ENCODE results near the gene PCDHGB4.
"Not testable (repeated sequence)": the region's sequence is repeated elsewhere in the genome, so short reads cannot be mapped to it uniquely, and the experiment has no call there.

The PCDHGB4 gene

DNA sequence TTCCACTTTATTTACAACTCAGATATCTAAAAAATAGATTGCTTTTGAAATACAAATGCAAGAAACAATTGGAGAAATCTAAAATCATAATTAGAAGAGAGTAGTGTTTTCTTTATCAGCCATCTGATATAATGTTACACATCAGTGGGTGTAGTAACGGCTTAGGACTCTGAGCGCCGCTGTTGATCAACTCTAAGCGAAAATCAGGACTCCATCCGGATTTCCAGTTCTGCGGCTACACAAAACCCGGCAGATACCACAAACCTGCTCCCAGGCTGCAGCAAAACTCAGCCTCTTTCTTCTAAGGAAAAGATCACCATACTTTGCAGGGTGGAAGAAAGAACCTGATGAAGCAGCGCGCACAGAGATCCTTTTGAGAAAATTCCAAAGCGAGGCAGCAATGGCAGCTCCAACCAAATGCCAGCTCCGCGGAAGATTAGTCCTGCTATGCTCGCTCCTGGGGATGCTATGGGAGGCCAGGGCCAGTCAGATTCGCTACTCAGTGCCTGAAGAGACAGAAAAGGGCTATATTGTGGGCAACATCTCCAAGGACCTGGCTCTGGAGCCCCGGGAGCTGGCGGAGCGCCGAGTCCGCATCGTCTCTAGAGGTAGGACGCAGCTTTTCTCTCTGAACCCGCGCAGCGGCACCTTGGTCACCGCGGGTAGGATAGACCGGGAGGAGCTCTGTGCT lies 15.2 kb downstream of the PCDHGB4 start, which contains the start of gene PCDHGA9:
PCDHGA9 (plus strand) TSS at position 226 of the 691 bp plus-strand sequence; CDS start at position 401, 175 bp downstream.
- no peak for DNase-seq

GRCh38 chr5:141403387-141403786 lies 15.9 kb downstream of the PCDHGB4 start:
- no peak for DNase-seq

DNA sequence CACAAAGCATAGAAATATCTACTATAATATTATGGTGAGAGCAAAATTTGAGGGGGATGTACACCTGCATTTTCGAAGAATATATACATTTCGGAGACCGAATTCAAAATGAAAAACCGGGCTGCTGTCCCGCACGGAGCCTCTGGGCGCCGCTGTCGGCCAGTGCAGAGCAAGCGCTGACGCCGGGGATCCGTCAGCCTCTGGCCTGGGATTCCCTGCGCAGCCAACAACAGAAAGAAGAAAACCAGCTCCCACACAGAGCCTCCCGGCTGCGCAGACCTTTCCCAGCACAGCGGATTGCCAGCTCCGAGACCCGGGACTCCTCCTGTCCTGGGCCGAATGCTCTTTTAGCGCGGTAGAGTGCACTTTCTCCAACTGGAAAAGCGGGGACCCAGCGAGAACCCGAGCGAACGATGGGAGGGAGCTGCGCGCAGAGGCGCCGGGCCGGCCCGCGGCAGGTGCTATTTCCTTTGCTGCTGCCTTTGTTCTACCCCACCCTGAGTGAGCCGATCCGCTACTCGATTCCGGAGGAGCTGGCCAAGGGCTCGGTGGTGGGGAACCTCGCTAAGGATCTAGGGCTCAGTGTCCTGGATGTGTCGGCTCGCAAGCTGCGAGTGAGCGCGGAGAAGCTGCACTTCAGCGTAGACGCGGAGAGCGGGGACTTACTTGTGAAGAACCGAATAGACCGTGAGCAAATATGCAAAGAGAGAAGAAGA lies 20.4 kb downstream of the PCDHGB4 start, which contains the start of gene PCDHGB6:
PCDHGB6 (plus strand) TSS at position 232 of the 716 bp plus-strand sequence; CDS start at position 414, 182 bp downstream.
- not testable (repeated sequence) for DNase-seq

GRCh38 chr5:141409598-141410306 lies 22.3 kb downstream of the PCDHGB4 start:
- DNase-seq = no peak

DNA sequence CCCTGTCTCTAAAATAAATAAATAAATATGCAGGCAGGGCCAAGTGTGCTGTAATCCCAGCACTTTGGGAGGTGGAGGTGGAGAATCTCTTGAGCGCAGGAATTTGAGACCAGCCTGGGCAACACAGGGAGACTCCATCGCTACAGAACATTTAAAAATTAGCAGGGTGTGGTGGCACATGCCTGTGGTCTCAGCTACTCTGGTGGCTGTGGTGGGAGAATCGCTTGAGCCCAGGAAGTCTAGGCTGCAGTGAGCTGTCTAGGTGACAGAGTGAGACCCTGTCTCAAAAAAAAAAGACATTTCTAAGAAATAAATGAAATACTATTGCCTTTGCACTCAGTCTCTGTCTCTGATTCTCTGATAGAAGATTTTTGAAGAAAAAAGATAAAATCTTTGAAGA lies 24.1 kb downstream of the PCDHGB4 start:
- DNase-seq = no peak

GRCh38 chr5:141412854-141413539 lies 25.5 kb downstream of the PCDHGB4 start, which contains the start of gene PCDHGA10:
TSS of gene PCDHGA10 (plus strand) at chr5:141412987. CDS start at chr5:141413176, 189 bp downstream.
- DNase-seq = peak; percentile 56

DNA sequence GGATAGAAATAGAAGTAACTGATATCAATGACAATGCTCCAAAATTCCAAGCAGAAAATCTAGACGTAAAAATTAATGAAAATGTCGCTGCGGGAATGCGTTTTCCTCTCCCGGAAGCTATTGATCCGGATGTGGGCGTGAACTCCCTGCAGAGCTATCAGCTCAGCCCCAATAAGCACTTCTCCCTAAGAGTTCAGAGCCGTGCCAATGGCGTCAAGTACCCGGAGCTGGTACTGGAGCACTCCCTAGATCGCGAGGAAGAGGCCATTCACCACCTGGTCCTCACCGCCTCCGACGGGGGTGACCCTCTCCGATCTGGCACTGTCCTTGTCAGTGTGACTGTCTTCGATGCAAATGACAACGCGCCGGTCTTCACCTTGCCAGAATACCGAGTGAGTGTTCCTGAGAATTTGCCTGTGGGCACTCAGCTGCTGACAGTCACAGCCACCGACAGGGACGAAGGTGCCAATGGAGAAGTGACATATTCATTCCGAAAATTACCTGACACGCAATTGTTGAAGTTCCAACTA lies 26.1 kb downstream of the PCDHGB4 start:
- no peak for DNase-seq

DNA sequence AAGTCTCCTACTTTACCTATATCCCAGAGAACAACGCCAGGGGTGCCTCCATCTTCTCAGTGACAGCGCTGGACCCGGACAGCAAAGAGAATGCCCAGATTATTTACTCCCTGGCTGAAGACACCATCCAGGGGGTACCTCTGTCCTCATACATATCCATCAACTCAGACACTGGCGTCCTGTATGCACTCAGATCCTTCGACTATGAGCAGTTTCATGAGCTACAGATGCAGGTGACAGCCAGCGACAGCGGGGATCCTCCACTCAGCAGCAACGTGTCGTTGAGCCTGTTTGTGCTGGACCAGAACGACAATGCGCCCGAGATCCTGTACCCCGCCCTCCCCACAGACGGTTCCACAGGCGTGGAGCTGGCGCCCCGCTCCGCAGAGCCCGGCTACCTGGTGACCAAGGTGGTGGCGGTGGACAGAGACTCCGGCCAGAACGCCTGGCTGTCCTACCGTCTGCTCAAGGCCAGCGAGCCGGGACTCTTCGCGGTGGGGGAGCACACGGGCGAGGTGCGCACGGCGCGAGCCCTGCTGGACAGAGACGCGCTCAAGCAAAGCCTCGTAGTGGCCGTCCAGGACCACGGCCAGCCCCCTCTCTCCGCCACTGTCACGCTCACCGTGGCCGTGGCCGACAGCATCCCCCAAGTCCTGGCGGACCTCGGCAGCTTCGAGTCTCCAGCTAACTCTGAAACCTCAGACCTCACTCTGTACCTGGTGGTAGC lies 27.2 kb downstream of the PCDHGB4 start:
- DNase-seq = not testable (repeated sequence)

DNA sequence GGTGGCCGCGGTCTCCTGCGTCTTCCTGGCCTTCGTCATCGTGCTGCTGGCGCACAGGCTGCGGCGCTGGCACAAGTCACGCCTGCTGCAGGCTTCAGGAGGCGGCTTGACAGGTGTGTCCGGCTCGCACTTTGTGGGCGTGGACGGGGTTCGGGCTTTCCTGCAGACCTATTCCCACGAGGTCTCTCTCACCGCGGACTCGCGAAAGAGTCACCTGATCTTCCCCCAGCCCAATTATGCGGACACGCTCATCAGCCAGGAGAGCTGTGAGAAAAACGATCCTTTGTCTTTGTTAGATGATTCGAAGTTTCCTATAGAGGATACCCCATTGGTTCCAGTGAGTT lies 27.7 kb downstream of the PCDHGB4 start:
- DNase-seq = not testable (repeated sequence)

DNA sequence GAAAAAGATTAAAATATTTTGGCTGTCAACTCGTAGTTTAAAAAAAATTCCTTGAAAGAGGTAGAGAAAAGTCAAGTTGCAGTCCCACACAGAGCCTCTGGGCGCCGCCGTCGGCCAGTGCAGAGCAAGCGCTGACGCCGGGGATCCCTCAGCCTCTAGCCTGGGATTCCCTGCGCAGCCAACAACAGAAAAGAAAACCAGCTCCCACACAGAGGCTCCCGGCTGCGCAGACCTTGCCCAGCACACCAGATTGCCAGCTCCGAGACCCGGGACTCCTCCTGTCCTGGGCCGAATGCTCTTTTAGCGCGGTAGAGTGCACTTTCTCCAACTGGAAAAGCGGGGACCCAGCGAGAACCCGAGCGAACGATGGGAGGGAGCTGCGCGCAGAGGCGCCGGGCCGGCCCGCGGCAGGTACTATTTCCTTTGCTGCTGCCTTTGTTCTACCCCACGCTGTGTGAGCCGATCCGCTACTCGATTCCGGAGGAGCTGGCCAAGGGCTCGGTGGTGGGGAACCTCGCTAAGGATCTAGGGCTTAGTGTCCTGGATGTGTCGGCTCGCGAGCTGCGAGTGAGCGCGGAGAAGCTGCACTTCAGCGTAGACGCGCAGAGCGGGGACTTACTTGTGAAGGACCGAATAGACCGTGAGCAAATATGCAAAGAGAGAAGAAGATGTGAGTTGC lies 30.1 kb downstream of the PCDHGB4 start, which contains the start of gene PCDHGB7:
PCDHGB7 (plus strand) TSS at position 184 of the 679 bp plus-strand sequence; CDS start at position 367, 183 bp downstream.
- DNase-seq = peak; percentile 78

DNA sequence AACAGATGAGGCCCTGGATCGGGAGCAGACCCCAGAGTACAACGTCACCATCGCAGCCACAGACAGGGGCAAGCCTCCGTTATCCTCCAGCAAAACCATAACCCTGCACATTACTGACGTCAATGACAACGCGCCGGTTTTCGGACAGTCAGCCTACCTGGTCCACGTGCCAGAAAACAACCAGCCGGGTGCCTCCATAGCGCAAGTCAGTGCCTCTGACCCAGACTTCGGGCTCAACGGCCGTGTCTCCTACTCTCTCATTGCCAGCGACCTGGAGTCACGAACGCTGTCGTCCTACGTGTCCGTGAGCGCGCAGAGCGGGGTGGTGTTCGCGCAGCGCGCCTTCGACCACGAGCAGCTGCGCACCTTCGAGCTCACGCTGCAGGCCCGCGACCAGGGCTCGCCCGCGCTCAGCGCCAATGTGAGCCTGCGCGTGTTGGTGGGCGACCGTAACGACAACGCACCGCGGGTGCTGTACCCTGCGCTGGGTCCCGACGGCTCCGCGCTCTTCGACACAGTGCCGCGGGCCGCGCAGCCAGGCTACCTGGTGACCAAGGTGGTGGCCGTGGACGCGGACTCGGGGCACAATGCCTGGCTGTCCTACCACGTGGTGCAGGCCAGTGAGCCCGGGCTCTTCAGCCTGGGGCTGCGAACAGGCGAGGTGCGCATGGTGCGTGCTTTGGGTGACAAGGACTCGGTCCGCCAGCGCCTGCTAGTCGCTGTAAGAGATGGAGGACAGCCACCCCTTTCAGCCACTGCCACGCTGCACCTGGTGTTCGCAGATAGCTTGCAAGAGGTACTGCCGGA lies 31.8 kb downstream of the PCDHGB4 start:
- no peak for DNase-seq

DNA sequence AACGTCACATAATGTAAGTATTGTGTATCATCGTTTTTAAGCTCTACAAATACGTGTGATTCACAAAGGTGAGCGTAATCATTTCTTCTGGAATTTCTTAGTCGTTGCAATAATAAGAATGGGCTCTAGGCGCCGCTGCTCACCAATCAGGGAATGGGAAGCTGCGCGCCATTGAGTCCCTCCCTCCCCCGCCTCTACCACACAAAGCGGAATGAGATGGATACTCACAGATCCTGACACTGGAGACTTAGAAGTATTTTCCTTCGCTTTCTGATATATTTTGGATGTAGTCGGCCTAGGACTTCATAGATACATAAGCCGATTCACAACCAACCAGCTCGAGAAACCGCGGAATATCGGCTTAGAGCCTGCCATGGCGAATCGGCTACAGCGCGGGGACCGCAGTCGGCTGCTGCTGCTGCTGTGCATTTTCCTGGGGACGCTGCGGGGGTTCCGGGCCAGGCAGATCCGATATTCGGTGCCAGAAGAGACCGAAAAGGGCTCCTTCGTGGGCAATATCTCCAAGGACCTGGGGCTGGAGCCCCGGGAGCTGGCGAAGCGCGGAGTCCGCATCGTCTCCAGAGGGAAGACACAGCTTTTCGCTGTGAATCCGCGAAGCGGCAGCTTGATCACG lies 33.5 kb downstream of the PCDHGB4 start, which contains the start of gene PCDHGA11:
PCDHGA11 (plus strand) TSS at position 197 of the 634 bp plus-strand sequence; CDS start at position 374, 177 bp downstream.
- DNase-seq = no peak

- DNase-seq = no peak
These were observed 34.0 kb downstream of the PCDHGB4 start for GRCh38 chr5:141421489-141421855.

DNA sequence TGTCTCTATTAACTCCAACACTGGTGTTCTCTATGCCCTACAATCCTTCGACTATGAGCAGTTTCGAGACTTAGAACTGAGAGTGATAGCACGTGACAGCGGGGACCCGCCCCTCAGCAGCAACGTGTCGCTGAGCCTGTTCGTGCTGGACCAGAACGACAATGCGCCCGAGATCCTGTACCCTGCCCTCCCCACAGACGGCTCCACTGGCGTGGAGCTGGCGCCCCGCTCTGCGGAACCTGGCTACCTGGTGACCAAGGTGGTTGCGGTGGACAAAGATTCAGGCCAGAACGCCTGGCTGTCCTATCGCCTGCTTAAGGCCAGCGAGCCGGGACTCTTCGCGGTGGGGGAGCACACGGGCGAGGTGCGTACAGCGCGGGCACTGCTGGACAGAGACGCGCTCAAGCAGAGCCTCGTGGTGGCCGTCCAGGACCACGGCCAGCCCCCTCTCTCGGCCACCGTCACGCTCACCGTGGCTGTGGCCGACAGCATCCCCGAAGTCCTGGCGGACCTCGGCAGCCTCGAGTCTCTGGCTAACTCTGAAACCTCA lies 35.3 kb downstream of the PCDHGB4 start:
- DNase-seq = no peak

DNA sequence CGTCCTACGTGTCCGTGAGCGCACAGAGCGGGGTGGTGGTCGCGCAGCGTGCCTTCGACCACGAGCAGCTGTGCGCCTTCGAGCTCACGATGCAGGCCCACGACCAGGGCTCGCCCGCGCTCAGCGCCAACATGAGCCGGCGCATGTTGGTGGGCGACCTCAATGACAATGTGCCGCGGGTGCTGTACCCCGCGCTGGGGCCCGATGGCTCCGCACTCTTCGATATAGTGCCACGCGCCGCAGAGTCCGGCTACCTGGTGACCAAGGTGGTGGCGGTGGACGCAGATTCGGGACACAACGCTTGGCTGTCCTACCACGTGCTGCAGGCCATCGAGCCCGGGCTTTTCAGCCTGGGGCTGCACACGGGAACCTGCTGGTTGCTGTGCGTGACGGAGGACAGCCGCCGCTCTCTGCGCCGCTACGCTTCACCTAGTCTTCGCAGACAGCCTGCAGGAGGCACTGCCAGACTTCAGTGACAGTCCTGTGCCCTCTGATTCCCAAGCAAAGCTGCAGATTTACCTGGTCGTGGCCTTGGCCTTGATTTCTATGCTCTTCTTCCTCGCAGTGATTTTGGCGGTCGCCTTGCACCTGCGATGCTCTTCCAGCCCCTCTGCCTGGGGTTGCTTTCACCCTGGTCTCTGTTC lies 40.4 kb downstream of the PCDHGB4 start:
- no peak for DNase-seq

DNA sequence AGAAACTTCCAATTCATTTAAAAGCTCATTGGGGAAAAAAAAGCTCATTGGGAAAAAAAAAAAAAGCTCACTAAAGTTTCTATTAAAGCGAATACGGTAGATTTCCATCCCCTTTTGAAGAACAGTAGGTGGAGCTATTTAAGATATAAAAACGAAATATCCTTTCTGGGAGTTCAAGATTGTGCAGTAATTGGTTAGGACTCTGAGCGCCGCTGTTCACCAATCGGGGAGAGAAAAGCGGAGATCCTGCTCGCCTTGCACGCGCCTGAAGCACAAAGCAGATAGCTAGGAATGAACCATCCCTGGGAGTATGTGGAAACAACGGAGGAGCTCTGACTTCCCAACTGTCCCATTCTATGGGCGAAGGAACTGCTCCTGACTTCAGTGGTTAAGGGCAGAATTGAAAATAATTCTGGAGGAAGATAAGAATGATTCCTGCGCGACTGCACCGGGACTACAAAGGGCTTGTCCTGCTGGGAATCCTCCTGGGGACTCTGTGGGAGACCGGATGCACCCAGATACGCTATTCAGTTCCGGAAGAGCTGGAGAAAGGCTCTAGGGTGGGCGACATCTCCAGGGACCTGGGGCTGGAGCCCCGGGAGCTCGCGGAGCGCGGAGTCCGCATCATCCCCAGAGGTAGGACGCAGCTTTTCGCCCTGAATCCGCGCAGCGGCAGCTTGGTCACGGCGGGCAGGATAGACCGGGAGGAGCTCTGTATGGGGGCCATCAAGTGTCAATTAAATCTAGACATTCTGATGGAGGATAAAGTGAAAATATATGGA lies 43.0 kb downstream of the PCDHGB4 start, which contains the start of gene PCDHGA12:
PCDHGA12 (plus strand) TSS at position 176 of the 782 bp plus-strand sequence; CDS start at position 429, 253 bp downstream.
- peak; percentile 83 for DNase-seq

DNA sequence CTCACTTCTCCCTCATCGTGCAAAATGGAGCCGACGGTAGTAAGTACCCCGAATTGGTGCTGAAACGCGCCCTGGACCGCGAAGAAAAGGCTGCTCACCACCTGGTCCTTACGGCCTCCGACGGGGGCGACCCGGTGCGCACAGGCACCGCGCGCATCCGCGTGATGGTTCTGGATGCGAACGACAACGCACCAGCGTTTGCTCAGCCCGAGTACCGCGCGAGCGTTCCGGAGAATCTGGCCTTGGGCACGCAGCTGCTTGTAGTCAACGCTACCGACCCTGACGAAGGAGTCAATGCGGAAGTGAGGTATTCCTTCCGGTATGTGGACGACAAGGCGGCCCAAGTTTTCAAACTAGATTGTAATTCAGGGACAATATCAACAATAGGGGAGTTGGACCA lies 43.8 kb downstream of the PCDHGB4 start:
- DNase-seq = no peak

DNA sequence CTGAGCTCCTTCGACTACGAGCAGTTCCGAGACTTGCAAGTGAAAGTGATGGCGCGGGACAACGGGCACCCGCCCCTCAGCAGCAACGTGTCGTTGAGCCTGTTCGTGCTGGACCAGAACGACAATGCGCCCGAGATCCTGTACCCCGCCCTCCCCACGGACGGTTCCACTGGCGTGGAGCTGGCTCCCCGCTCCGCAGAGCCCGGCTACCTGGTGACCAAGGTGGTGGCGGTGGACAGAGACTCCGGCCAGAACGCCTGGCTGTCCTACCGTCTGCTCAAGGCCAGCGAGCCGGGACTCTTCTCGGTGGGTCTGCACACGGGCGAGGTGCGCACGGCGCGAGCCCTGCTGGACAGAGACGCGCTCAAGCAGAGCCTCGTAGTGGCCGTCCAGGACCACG lies 44.8 kb downstream of the PCDHGB4 start:
- DNase-seq = not testable (repeated sequence)

Data from NCI-H226 (cell line).